Central memory CD8-positive, alpha-beta T cell (primary cell): ENCODE measurements around the gene ITPR1.

ENCODE experiments used
- ATAC-seq: fragments of 150-1000 bp; cut with Tn5 transposase; replicated peaks from 2 replicates; pipeline ENCODE4 v1.10.0; 2022; ENCODE audit warnings: mild to moderate bottlenecking, moderate FRiP score, moderate number of reproducible peaks; ENCODE audit not compliant: poor library complexity, severe bottlenecking; ENCODE audit errors: extremely low read depth
- DNase-seq, 2 donors: peaks; one replicate each; pipeline ENCODE4 v3.0.0; 2021; ENCODE audit warnings: low spot score in 2 of 2
- H3K27ac Mint-ChIP-seq: one replicate; pipeline ENCODE4 v1.8.0; 2022; ENCODE audit warnings: low read depth, mild to moderate bottlenecking, moderate library complexity, mixed read lengths
- H3K27me3 Mint-ChIP-seq: one replicate; pipeline ENCODE4 v1.8.0; 2022; ENCODE audit warnings: mixed read lengths
- H3K36me3 Mint-ChIP-seq: one replicate; pipeline ENCODE4 v1.8.0; 2022; ENCODE audit warnings: mild to moderate bottlenecking, moderate library complexity, mixed read lengths; ENCODE audit not compliant: insufficient read depth
- H3K4me1 Mint-ChIP-seq: one replicate; pipeline ENCODE4 v1.8.0; 2022; ENCODE audit warnings: mixed read lengths
- H3K4me3 Mint-ChIP-seq: one replicate; pipeline ENCODE4 v1.8.0; 2022; ENCODE audit warnings: mild to moderate bottlenecking, moderate library complexity, mixed read lengths
- H3K9me3 Mint-ChIP-seq: one replicate; pipeline ENCODE4 v1.8.0; 2022; ENCODE audit warnings: mixed read lengths

The ITPR1 gene

DNA sequence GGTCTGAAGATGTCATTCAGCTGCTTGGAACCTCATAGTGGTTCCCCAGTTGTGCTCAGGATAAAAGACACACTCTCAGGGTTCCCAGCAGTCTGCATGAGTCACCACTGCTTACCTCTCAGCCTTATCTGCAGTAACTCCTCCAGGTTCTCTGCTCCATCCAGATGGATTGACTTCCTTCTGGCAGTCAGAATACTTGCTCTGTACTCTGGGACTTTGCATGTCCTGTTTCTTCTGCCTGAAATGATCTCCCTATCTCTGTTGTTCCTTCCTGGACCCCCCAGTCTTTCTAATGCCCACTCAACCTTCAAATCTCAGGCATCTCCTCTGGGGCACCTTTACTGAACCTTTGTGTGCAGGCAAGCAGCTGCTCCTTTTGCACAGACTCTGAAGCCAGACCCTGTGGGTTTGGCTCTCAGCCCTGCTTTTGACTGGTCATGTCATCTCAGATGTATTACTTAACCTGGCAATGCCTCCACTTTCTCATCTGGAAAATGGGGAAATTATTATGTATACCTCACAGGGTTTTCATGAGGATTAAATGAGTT, 38.4 kb downstream of the ITPR1 start:
- H3K27ac Mint-ChIP-seq, result no peak overlapping the region
- peaks cover 38% of the 10 kb centered on the region for H3K4me1 Mint-ChIP-seq
- ATAC-seq (no peak), DNase-seq (no peak)
- peaks cover 2% of the 10 kb centered on the region for H3K36me3 Mint-ChIP-seq
- no peak overlapping the region for H3K4me3 Mint-ChIP-seq
- H3K9me3 Mint-ChIP-seq, result no peaks in the 10 kb centered on the region
- no peaks in the 10 kb centered on the region for H3K27me3 Mint-ChIP-seq

DNA sequence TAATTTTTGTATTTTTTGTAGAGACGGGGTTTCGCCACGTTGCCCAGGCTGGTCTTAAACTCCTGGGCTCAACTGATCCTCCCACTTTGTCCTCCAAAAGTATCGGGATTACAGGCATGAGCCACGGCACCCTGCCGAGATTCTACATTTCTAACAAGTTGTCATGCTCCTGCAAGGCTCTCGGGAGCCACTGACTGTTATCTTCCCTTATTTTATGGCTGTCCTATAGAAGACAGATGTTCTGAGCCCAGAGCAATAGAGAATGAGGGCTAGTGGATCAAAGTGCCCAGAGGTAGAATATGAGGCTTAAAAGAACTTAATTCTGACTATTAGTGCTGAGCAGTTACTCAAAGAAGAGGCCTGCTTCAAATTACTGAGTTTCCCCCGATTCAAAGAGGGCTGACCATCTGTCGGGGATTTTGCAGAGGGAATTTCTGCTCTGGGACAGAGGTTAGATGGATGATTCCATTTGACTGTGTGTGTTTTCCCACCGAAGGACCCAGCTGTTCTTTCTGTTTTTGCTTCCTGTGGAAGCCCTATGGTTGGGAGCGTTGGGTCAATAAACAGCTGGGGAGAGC, 39.5 kb downstream of the ITPR1 start:
- peaks cover 2% of the 10 kb centered on the region for H3K36me3 Mint-ChIP-seq
- ATAC-seq, result no peak
- peaks cover 5% of the 10 kb centered on the region for H3K9me3 Mint-ChIP-seq
- H3K4me1 Mint-ChIP-seq, result peaks cover 43% of the 10 kb centered on the region
- no peak for DNase-seq
- H3K4me3 Mint-ChIP-seq, result no peak overlapping the region
- H3K27ac Mint-ChIP-seq, result no peak overlapping the region
- no peaks in the 10 kb centered on the region for H3K27me3 Mint-ChIP-seq

DNA sequence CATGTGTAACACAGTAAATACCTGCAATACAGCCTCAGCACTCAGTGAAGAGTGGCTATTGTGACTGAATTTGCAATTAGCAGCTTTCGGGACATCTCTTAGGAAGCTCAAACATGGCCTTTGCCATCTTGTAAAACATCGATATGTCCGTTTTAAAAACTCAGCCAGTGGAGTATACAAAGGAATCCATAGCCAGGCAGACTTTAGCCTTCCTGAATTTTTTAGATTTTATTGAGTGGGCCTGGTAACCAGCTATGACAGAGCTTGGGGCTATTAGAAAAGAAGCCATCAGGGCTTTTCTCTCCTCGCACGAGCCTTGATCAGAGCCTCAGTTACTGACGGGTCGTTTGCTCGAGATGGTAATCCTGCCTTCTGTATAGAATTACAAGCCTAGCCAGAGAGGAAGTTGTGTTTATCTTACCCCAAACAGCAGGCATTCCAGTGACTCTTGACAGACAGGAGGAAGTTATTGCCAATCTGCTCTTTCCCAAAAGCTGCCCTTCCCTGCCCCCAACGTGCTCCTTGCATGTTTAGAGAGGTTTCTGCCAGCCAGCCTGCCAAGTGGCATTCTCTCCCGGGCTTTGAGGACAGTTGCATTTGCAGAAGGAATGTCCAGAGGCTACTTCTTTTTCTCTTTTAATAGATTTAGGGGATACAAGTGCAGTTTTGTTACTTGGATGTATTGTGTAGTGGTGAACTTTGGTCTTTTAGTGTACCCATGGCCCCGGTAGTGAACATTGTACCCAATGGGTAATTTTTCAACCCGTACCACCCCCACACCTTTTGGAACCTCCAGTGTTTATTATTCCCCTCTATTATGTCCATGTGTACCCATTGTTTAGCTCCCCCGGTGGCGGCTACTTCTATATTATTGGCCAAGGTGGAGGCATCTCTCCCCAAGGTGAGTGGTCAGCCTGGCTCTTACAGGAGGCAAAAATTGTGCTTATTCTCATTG, 40.6 kb downstream of the ITPR1 start:
- ATAC-seq, result no peak
- peaks cover 43% of the 10 kb centered on the region for H3K4me1 Mint-ChIP-seq
- no peaks in the 10 kb centered on the region for H3K36me3 Mint-ChIP-seq

DNA sequence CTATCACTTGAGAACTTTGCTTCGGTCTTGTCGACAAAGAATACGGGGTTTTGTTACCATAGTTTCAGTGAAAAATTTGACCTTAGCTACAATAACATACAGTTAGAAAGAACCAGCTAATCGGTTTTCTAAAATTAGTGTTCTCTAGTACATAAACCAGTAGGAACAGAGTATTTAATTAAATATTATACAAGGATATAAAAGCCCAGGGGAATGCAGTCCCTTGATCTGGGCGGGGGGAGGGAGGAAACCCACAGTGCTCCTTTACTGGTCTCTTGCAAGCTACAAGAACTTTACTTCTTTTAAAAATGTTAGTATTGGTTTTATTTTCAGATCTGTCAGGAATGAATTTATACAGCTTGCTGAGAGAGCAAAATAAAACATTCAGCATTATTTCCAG, 41.8 kb downstream of the ITPR1 start:
- Mint-ChIP-seq H3K9me3 (peaks cover 10% of the 10 kb centered on the region), H3K4me1 (peaks cover 43% of the 10 kb centered on the region), H3K4me3 (no peak overlapping the region), H3K36me3 (no peaks in the 10 kb centered on the region), H3K27ac (no peak overlapping the region), H3K27me3 (no peaks in the 10 kb centered on the region)
- ATAC-seq (no peak), DNase-seq (no peak)

More for the DNA sequence above, 40.6 kb downstream of the ITPR1 start:
- Mint-ChIP-seq H3K27me3 (no peaks in the 10 kb centered on the region), H3K9me3 (peaks cover 10% of the 10 kb centered on the region), H3K27ac (no peak overlapping the region), H3K4me3 (no peak overlapping the region)
- no peak for DNase-seq

DNA sequence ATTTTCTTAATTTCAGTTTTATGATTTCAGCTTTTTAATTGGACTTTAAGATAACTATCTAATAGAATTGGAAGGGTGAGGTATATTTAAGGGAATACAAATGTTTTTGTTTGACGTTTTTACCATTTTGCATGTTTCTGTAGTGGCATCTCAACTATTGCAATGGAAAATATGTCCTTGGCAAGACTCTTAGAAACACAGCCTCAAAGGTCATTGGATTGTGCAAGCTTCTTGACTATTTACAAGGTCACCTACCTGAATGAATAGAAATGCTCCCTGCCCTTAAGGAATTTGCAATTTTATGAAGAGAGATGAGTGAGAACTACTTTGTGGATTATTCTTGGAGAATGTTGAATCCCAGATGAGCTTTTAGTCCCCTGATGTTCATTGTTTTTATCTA, 43.1 kb downstream of the ITPR1 start:
- Mint-ChIP-seq H3K4me3 (no peak overlapping the region), H3K27me3 (no peaks in the 10 kb centered on the region), H3K27ac (no peak overlapping the region), H3K4me1 (peaks cover 33% of the 10 kb centered on the region), H3K36me3 (no peaks in the 10 kb centered on the region), H3K9me3 (peaks cover 10% of the 10 kb centered on the region)
- no peak for DNase-seq
- no peak for ATAC-seq

DNA sequence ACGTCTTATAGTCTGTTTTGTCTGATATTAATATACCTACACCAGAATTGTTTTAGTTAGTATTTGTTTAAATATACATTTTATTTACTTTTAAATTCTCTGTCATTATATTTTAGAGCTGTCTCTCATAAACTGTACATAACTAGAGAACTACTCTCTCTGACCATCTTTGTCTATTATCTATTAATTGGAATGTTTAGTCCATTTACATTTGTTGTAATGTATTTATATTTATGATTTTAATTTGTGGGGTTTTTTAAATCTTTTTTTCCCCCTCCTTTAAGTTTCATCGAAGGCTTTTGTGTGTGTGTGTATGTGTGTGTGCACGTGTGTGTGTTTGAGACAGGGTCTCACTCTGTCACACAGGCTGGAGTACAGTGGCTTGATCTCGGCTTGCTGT, 47.1 kb downstream of the ITPR1 start:
- Mint-ChIP-seq H3K27me3 (no peaks in the 10 kb centered on the region), H3K9me3 (peaks cover 10% of the 10 kb centered on the region), H3K36me3 (no peaks in the 10 kb centered on the region), H3K27ac (no peak overlapping the region), H3K4me3 (no peak overlapping the region), H3K4me1 (peaks cover 28% of the 10 kb centered on the region)
- DNase-seq (no peak), ATAC-seq (no peak)

DNA sequence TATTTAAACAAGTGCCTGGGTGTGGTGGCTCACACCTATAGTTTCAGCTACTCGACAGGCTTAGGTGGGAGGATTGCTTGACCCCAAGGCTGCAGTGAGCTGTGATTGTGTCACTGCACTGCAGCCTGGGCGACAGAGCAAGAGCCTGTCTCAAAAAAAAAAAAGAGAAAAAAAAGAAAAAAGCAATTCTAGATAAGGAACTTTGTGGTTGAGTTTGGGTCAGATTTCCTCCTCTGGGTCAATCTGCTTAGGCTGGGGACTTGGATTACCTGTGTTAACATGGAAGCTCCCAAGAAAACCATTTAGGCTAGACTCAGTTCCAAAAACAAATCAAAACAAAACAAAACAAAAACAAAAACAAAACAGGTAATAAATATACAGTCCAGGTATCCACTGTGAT, 50.0 kb downstream of the ITPR1 start:
- Mint-ChIP-seq H3K36me3 (no peaks in the 10 kb centered on the region), H3K4me1 (peaks cover 11% of the 10 kb centered on the region), H3K4me3 (no peak overlapping the region), H3K27ac (peak overlapping the region; percentile 35), H3K9me3 (peaks cover 5% of the 10 kb centered on the region), H3K27me3 (no peaks in the 10 kb centered on the region)
- ATAC-seq (no peak), DNase-seq (no peak)

DNA sequence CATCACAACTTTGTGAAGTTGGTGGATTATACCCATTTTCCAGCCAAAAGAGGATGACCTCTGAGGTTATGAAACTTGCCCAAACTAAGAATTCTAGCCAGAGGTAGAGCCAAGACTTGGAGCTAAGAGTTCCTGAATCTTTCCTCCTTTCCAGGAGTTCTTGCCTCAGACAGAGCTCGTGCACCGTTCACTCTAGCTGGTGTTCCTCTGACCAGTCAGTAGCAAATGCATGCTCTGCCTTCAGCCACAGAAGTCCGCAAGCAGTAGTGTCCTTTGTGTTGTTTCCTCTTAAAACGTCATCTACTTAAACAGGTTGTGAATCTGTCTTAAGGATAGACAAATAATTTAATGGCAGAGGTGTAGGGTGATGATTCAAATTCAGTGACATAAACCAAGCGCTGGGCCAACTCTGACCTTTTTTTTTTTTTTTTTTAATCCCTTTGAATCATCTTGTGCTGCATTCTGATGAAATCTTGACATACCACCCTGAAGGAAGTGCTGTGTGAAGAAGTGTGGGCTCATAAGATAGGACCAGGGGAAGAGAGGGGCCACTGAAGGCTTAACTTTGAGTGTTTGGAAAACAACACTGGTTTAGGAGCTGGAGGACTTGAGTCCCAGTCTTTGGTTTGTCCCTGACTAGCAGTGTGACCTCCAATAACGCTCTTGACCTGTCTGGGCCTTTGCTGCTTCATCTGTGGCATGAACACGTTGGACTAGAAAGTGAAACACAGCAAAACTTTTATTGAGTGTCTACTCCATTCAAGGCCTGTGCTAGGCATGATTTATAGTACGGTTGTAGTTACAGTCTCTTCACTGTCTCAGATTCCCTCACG, 53.4 kb downstream of the ITPR1 start:
- peaks cover 23% of the 10 kb centered on the region for H3K4me1 Mint-ChIP-seq
- H3K27me3 Mint-ChIP-seq, result no peaks in the 10 kb centered on the region
- no peak overlapping the region for H3K27ac Mint-ChIP-seq
- H3K4me3 Mint-ChIP-seq, result no peak overlapping the region
- no peak for DNase-seq
- no peaks in the 10 kb centered on the region for H3K9me3 Mint-ChIP-seq
- no peak for ATAC-seq
- H3K36me3 Mint-ChIP-seq, result peaks cover 3% of the 10 kb centered on the region

DNA sequence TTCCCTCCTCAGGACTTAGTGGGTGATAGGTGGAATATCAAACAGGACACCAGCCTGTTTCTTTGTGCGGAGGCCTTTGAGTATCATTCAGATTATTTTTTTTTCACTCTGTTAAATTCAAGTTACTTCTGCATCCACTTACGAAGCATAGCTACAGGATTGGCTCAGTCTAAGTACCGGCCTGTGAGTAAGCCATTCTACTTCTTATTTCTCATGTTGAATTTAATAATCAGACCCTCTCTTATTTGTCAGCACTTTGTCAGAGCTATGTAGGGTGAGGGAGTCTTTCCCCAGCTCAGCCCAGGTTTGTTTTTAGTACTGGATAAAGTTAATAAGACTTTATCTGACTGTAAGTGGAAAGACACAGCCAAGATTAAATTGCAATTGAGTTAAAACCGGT, 54.7 kb downstream of the ITPR1 start:
- H3K27me3 Mint-ChIP-seq, result no peaks in the 10 kb centered on the region
- DNase-seq, result no peak
- peaks cover 22% of the 10 kb centered on the region for H3K4me1 Mint-ChIP-seq
- peaks cover 5% of the 10 kb centered on the region for H3K36me3 Mint-ChIP-seq
- H3K27ac Mint-ChIP-seq, result no peak overlapping the region
- no peak overlapping the region for H3K4me3 Mint-ChIP-seq
- H3K9me3 Mint-ChIP-seq, result no peaks in the 10 kb centered on the region
- no peak for ATAC-seq

DNA sequence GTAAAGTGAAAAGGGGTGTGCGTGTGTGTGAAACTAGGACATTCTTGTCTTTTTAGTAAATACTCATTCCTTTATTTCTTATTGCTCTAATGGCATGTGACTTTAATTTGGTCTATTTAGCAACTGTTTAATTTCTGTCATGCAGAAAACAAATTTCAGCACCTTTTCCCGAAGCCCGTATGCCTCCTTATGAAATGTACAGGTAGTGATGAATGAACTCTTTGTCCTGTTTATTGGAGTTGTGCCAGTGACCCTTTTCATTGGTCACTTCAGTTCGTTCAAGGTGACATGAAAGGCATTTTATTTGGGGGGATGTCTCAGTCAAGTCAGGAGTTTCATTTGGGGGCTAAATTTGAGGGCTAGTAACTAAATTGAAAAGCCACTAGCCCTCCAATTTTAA, 55.2 kb downstream of the ITPR1 start:
- no peak overlapping the region for H3K27ac Mint-ChIP-seq
- DNase-seq (no peak), ATAC-seq (no peak)
- peaks cover 5% of the 10 kb centered on the region for H3K36me3 Mint-ChIP-seq
- H3K4me1 Mint-ChIP-seq, result peaks cover 22% of the 10 kb centered on the region
- no peaks in the 10 kb centered on the region for H3K9me3 Mint-ChIP-seq
- H3K27me3 Mint-ChIP-seq, result no peaks in the 10 kb centered on the region
- no peak overlapping the region for H3K4me3 Mint-ChIP-seq

DNA sequence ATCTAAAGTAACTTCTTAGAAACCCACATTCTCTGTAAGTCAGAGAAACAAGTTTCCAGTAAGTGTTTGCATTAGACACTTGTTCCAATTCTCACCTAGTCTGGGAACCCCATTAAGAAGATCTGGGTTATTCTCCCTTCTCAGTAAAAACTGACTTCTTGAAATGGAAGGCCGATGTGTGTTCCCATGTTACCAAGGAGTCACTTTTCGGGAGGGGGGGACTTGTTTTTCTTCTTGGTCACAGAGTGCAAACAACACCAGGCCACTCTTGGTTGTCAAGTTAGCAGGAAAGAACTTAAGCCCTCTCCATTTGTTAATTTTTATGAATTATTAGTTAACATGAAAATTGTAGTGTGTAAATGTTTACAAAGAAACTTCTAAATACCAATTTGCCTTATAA, 55.6 kb downstream of the ITPR1 start:
- peaks cover 22% of the 10 kb centered on the region for H3K4me1 Mint-ChIP-seq
- H3K36me3 Mint-ChIP-seq, result peaks cover 5% of the 10 kb centered on the region
- H3K9me3 Mint-ChIP-seq, result no peaks in the 10 kb centered on the region
- ATAC-seq (no peak), DNase-seq (no peak)
- no peak overlapping the region for H3K4me3 Mint-ChIP-seq
- H3K27ac Mint-ChIP-seq, result no peak overlapping the region
- no peaks in the 10 kb centered on the region for H3K27me3 Mint-ChIP-seq

DNA sequence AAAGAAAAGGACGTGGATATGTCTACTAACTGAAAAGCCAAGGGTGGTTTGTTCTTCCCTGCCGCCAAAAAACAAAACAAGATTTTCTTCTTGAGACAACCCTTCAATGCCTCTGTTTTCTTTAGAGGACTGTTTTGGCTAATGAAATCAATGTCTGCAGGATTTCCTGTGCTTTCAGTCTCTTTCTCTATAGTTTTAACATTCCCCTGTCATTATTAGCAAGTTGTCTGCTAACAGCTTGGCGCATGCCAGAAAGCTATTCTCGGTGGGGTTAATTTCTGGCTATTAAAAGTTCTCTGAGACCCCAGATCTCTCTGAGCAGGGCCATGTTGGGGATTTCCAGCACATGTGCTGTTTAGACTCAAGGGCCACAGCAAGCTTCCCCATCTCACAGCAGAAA, 56.7 kb downstream of the ITPR1 start:
- no peak overlapping the region for H3K27ac Mint-ChIP-seq
- no peaks in the 10 kb centered on the region for H3K27me3 Mint-ChIP-seq
- H3K4me1 Mint-ChIP-seq, result peaks cover 22% of the 10 kb centered on the region
- H3K9me3 Mint-ChIP-seq, result no peaks in the 10 kb centered on the region
- no peak overlapping the region for H3K4me3 Mint-ChIP-seq
- ATAC-seq (no peak), DNase-seq (no peak)
- peaks cover 5% of the 10 kb centered on the region for H3K36me3 Mint-ChIP-seq
